HG03103 (cell line): ENCODE data around the gene FABP6.

Source experiments
- ATAC-seq: cut with Tn5 transposase; IDR thresholded peaks from one replicate; pipeline ENCODE4 v1.9.1; 2021; ENCODE audit warnings: low read depth; ENCODE audit not compliant: unreplicated experiment

Gene FABP6

DNA sequence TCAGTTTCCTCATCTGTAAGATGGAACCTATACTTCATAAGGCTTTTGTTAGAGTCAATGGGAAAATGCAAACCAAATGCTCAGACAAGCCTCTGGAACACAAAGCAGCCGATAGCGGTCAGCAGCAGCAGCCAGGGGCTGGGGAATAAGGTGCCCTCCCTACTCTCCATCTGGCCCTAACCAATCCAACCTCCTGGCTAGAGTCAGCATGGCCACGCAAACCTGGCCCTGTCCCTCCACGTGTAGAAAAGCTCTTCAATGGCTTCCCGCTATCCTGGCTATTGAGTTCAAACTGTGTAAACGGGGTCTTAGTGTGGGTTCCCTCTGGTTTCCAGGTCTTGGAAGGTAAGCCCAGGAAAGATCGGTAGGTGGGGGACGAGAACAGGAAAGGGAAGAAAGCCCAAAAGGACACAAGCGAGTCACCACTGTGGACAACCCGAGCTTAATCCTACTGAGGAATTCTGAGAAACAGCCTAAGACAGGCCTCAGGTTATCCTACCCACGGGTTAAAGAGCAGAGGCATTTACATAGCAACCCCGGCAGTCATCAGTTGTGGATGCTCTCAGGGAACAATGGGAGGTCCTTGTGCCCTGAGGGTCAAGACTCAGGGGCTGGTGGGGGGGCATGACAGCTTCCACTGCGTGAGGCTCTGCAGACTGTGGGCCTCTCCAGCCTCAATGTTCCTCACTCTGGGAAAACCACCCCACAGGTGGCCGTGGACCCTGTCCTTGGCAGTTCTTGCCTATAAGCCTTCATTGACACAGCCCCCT, 30.9 kb downstream of the FABP6 start:
- no peak for ATAC-seq

GRCh38 chr5:160260881-160261815, 31.8 kb downstream of the FABP6 start:
- ATAC-seq, result peak; percentile 34

DNA sequence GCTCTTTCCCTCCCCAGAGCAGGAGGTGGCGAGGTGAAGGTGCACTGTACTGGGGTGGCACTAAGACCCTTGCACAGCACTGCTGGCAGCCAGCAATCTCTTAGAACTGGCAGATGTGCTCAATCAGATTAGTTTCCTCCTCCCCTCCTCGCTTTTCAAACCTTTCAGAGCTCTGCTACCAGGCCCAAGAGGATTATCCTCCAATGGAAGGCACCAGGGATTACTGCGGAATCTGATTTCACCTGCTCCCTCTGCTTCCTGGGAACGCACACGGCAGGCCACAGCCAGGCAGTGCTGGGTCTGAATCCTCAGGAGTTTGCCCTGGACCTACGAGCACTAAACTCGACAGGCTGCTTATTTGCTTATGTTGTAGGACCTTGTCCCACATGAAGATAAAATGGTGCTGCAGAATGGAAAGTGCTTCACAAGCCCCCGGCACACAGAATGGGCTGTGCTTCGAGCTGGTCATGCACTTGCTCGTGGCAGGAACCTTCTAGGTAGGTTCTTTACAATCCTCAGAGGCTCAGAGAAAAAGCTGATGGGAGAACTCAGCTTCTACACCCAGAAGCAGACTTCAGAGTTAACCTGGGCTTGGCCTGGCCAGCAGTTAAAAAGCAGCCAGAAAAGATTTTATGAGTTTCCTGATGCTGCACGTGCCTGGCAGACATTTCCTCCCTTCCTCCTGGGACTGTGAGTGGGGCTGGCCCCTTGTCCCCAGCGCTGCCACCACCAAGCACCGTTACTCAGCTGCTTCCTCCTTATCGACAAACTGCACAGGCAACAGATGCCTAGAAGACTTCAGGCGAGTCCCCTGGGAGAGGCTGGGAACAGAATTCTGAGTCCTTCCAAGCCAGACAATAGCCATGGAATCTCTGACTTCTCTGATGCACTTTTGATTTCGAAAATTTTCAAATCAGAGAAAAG, 33.1 kb downstream of the FABP6 start:
- no peak for ATAC-seq

DNA sequence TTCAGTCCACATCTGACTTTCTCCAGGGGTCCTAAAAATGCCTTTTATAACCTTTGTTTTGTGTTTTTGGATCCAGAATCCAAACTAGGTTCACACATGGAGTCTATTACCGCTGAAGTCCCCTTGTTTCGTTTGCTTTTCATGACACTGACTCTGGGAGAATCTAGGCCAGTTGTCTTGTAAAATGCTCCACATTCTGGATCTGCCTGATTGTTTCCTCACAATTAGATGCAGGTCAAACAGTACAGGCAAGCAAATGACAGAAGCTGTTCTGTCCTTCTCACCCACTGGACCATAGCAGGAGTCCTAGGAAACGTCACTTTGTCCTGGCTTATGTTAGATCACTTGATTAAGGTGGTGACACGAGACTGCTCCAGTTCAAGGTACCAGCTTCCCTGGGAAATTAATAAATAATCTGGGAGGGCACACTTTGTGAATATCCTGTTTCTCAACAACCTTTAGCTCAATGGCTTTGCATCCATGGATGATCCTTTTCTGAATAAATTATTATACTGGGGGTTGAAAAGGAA, 34.1 kb downstream of the FABP6 start:
- ATAC-seq, result no peak

DNA sequence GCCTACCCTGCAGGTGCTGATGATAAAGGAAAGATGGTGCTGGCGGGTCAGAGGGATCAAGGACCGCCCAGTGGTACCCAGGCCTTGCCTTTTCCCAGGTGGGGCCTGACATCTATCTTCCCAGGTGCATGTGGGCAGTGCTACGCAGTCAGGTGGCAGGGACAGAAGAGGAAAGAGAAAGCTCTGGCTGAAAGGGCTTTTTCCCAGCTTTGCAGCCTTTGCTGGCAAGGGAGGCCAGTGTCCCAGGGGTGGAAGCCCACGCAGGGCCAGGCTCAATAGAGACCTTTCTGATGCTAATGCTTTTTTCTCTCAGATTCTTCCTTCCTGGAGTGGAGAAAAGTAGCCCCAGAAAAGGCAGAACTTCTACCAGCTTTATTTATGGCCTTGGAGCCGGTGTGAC, 36.7 kb downstream of the FABP6 start:
- ATAC-seq, result no peak

DNA sequence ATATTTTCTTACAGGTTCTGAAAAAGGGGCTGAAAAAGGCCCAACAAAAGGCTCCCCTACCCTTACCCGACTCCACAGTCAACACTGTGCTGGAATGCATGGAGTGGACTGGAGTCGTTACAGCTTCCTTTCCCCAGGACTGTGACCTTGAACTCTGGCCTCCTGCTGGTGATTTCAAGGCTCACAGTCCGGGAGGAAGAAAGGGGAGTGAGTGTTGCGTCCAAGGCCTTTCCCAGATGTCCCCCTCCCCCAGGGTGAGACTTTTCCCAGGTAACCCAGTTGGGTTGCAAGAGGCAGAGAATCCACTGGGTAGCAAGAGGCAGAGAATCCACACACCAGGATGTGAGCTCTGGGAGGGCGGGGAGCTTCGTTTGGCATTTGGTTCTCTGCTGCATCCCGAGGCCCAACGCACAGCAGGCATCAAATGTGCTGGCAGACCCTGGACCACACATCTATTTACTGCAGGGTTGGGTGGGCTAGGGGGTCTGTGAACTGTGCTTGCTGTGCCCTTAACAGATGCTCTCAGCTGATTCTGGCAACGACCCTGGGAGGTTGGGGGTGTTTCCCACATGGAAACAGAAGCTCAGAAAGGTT, 37.5 kb downstream of the FABP6 start:
- ATAC-seq, result no peak

GRCh38 chr5:160268121-160268520, 38.8 kb downstream of the FABP6 start:
- ATAC-seq, result no peak

DNA sequence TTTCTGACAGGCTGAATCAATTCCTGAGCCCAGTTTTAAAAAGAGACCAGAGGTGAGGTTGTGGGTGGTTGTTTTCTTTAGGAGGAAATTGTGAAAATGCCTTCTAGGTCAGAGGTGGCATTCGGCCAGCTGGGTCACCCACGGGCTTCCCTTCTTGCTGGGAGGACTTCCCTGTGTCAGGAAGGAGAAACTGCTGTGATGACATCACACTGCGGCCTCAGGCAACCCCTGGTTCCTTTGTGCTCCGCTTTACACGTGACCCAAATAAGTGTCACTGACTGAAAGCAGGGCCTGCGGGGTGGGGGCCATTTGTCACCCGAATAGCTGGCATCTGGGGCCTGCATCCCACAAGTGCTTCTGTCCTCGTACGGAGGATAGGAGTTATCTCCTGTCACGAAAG, 39.7 kb downstream of the FABP6 start:
- ATAC-seq, result no peak

- ATAC-seq, result no peak
Measured at GRCh38 chr5:160270704-160271103, 41.4 kb downstream of the FABP6 start.

GRCh38 chr5:160271396-160271795, 42.1 kb downstream of the FABP6 start:
- ATAC-seq, result no peak

DNA sequence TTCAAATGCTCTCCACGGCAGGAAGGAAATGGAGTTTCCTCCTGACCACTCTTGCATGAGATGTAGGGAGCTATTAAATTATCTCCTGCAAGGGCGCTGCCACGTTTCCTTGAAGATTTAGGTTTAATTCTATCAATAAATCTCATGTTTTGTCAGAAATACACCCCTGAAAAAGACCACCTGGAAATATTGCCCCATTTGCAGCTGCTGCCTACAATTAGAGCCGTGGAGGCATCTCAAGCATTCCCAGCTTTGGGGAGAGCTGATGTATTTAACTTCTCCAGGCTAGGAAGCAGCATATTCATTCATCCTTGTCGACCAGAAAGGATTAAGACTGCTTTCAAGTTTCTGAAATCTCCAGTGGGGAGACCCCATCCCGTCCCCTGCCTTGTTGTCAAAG, 42.5 kb downstream of the FABP6 start:
- no peak for ATAC-seq

GRCh38 chr5:160272264-160272663, 43.0 kb downstream of the FABP6 start:
- ATAC-seq, result no peak

DNA sequence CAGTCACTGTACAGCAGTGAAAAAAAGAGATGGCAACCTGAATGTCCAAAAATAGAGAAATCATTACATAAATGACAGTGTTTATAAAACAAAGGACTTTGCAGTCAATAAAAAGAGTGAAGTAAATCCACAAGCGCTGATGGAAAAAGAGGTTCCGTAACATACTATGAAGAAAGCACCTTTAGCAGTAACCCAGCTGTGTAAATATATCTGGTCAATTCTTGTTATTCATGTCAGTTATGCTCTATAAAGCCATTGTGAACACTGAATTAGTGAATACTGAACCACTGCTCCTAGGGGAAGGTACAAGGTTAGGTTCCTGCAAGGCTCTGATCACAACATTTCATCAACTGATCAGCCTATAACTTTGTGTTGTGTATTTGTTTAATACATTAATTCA, 43.6 kb downstream of the FABP6 start:
- ATAC-seq, result no peak

GRCh38 chr5:160274483-160274931, 45.2 kb downstream of the FABP6 start:
- no peak for ATAC-seq

GRCh38 chr5:160278343-160278742, 49.0 kb downstream of the FABP6 start:
- no peak for ATAC-seq

DNA sequence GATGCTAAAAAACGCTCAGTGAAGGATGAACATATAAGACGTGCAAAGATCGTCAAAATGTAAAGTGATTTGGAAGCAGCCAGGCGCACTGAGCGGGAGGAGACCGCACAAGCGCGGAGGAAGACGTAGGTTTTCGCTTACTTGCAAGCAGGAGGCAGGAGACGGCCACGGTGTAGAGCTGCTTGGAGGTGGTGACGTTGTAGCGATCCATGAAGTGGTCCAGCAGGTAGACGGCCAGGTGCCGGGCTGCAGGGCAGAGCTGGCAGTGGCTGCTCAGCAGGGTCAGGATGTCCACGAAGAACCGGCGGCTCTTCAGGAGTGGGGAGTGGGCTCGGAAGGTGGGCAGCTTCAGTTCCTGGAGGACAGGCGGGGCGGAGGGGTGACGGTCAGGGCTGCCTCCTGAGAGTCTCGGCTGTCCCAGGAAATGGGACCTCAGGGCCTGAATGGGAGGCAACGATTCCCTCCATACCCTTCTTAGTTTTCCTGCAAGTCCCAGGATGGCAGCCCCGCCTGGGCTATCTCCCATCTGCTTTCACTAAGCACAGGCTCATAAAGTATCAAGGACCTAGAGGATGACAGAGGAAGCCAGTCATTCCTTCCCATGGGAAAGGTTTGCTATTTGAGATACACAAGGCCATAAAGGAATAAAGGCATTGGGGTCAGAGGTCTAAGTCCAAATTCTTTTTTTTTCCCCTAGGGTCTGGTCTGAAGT, 51.2 kb downstream of the FABP6 start:
- no peak for ATAC-seq

GRCh38 chr5:160281275-160281674, 52.0 kb downstream of the FABP6 start:
- no peak for ATAC-seq

DNA sequence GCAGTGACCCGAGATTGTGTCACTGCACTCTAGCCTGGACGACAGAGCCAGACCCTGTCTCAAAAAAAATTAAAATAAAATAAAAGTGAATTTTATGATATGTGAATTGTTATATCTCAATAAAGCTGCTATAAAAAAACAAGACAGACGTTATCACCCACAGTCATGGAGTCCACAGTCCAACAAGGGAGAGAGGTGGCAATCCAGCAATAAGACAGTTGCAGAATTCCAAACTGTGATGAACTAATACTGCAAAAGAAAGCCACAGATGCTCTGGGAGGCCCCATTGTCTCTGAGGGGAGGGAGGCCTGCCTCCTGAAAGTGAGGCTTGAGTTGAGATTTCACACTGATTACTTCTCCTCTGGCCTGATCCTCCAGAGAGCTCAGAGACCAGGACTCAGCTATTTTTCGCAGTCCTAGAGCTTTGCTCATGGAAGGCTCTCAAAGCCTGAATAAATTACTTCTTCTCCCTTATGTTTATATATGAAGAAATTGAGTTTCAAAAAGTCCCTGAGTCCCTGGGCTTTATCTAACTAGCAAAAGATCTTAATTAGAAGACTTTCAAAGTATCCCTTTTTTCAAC, 55.1 kb downstream of the FABP6 start:
- no peak for ATAC-seq

- ATAC-seq, result no peak
Measured at GRCh38 chr5:160285316-160285715, 56.0 kb downstream of the FABP6 start.
